Measurements from ENCODE around the gene TAF10.

TAF10 gene

DNA sequence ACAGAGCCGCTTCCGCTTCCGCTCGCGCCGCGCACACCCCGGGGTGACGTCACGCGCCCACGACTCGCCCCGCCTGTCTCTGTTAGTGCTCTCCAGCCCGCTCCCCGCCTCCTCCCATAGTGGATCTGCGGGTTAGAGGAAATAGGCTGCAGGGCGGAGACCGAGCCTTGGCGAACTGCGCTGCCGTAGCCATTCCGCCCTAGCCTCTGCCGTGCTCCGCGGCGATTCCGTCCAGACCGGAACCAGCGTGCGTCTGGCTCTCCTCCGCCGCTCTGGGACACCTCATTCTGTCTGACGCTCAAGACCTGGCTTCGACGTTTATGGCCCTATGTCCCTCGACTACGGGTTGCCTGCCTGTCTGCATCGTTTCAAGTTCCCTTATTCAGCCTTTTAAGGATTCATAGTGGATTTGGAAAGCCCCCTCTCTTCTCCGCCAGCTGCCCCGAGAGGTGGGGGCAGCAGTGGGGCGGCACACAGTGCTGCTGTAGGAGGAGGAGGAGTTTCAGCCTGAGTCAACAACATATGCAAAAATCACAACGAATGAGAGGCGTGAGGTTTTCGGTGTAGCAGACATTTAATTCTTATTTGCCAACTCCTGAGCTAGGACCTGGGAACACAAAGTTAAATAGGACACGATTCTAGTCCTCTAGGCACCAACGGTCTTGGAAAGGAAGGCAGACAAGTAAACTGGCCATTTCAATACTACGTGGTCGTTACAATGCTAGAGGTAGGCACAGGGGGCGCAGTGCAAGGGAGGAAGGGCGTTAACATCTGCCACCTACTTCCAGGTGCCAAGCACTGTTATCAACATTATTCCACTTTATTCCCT is at the start of gene TAF10:
TSS of gene TAF10 (minus strand) at position 4 of the 829 bp plus-strand sequence. CDS start 27 bp downstream, outside the sequence.
- DNase-seq = peak; percentile 96

DNA sequence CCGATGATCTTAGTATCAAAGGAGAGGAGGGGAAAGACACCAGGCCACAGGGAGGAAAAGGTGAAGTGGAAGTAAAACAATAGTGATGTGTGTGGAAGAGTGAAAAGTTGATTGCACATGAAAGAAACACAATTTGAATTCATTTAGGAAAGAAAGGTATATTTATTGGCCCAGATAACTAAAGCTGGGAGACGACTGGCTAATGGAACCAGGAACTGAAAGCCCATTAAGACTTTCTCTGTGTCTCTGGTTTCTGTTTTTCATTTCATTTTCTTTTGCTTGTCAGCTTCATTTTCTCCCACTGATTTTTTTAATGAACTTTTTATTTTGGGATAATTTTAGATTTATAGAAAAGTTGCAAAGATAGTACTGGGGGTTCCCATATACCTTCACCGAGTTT is 48.7 kb upstream of the TAF10 start:
- no peak for DNase-seq

DNA sequence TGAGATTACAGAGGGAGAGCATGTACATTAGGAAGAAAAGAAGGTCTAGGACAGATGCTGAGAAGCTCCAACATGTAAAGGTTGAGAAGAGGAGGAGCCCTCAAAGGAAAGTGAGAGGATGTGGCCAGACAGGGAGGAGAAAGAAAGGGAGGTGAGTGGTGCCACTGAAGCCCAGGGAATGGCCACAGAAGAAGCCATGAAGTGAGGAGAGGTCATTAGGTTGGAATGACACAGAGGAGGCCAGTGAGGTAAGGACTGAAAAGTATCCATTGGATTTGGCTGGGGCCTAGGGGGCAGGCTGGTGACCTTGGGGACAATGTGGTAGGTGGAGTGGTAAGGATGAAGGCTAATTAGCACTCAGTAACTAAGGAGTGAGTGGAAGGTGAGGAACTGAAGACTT is 46.6 kb upstream of the TAF10 start:
- no peak for DNase-seq

DNA sequence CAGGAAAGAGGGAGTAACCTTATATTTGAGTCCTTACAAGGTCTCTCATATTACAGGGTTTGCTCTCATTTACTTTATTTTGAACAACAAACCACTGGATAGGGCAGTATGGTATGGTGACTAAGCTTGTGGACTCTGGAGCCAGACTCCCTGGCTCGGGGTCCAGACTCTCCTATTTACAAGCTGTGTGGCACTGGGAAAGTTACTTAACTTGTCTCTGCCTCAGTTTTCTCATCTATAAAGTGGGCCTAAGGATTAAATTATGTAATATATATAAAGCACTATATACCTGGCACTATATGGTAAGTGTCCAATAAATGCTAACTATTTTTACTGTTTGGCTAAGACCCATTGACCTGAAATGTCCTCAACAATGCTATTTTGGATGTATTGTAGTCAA is 45.3 kb upstream of the TAF10 start:
- DNase-seq = no peak

DNA sequence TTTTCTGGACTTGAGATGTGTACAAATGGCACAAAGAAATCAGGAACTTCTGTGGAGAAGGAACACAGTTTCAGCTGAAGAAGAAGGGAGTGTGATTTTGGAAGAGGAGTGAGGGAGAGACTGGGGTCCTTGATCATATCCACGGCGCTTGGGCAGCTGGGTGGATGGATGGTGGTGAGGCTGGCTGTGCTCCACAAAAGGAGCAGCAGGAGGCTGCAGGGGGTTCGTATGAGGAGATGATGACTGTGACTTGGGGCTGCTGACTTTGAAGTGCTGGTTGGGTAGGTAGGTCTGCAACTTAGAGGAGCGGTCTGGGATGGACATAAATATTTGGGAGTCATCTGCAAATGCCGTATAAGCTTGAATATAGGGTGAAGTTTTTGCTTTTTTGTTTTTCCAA is 44.9 kb upstream of the TAF10 start:
- no peak for DNase-seq

DNA sequence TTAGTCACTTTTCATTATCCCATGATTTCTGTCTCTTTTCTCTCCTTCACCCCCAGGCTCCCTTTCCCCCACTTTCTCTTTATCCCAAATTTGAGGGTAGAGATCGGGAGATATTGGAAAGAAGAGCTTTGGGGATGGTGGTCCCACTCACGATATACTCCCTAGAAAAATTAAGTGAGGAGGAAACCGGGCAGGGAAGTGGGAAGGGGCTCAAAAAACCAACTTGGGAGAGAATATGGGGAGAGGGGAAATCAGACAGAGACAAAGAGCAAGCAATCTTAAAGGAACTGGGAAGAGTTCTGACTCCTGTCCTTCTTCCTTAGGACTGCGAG is 44.5 kb upstream of the TAF10 start:
- DNase-seq = no peak

DNA sequence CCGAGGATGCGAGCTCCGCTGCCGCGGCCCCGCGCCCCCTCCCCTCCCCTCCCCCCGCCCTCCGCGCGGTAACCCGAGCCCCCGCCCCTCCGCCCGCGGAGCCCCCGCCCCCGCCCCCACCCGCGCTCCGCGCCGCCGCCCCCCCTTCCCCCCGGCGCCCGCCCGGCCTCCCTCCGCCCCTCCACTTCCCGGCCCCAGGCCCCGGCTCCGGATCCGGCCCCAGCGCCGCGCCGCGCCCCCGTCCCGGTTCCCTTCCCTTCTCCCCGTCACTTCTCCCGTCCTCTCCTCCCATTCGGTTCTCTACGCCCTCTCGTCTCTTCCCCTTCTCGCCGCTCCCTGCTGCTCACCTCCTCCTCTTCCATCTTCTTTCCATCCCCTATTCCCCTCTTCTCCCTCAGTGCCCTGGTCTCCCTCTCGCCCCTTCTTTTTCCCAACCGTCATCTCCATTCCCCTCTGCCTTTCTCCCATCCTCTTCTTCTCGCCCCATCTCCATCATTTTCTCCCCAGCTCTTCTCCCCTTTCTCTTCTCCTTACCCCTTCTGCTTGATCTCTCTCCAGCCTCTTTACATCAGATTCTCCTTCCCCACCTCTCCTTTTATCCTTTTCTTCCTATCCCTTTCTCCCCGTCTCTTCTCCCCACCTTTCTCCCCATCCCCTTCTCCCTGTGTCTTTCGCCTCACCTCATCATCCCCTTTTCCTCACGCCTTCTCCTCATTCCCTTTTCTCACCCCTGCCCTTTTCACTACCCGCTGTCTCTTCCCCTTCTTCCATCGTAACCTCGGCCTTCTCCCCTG is 44.0 kb upstream of the TAF10 start, which contains the start of gene DCHS1:
TSS of gene DCHS1 (minus strand) at position 20 of the 794 bp plus-strand sequence. CDS start 14,196 bp downstream, outside the sequence.
- no peak for DNase-seq

DNA sequence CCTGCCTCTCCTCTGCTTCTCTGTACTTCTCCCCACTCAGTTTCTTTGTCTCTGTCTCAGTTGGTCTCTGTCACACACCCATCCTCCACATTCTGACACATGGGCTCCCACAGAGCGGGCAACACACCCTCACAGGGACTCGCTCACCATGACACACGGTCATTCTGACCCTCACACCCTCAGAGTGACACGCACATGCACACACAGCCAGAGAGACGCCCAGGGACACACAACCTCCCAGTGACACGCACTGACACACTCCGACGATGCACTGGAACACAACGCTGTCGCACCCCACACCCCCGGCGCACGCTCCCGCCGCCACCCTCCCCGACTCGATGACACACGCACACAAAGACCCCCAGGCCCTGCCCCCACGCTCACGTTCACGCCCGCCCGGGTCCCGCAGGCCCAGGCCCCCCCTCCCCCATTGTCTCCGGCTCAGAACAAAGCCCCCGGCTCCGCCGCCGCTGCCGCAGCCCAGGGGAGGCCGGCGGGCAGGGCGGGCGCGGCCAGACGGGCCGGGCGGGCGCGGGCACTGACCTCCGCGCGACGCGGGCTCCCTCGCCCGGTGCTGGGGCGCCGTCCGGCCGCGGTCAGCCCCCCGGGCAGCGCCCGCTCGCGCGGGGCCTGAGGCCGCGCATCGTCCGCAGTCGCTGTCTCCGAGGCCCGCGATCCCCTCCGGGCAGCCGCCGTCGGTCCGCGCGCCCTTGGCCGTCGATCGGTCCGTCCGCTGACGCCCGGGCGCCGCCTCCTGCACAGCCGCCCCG is 43.2 kb upstream of the TAF10 start:
- peak; percentile 24 for DNase-seq

DNA sequence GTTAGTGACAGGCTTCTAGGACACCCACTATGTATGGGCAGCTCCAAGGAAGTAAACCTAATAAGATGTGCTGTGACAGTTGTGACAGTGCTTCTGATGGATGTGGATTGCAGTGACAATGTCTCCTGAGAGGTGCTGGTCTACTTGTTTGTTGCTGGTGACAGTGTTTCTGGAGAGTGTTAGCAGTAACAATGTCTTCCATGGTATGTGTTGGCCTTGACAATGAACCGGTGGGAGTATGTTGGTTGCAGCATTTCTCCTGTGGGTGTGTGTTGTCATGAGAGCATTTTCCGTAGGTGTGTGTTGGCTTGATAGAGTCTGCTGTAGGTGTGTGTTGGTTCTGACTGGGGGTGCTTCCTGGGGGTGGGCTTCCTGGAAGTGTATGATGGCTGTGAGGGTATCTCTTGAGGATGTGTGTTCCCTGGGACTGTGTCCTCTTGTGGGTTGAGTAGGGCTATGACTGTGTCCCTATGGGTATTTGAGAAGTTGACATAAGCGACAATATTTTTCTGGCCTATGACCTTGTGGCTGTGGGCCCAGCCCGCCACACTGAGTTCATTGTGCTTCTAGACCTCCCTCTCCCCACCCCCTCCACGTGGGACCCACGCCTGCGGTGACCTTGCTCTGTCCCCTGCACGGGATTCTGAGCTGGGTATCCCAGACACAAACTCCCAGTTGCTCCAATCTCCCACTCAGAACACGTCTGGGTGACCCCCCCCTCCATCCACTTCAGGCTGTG is 42.4 kb upstream of the TAF10 start:
- no peak for DNase-seq

DNA sequence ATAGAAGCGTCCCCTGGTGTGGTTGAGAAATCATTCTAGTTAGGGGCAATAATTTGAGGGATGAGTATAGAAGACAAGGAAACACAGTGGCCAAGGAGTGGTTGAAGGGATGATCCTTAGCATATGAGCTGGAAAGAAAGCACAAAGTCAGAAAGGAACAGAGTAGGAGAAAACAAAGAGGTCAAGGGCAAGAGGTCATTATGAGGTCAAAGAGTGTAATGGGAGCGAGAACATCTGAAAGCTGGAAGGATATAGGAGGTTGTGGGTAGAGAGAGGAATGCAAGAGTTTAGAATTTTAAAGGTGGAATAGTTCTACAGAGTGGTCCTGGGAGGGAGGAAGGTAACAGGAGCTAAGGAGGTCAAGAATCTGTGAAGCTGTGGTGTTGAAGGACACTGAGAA is 41.6 kb upstream of the TAF10 start:
- no peak for DNase-seq

DNA sequence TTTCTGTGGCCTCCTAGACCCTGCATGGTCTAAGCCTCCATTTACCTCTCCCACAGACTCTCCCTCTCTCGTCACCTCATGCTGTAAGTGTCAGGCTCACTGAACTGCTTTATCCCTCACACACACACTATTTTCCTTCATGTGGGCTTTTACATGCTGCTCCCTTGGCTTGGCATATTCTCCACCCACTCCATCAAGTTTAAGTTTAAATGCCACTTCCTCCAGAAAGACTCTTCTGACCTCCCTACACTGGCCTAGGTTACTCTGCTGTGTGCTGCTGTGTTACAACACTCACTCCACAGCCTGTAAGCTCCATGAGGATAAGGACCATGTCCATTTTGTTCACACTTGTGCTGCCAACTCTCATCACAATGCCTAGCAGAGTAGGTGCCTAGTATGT is 41.1 kb upstream of the TAF10 start:
- no peak for DNase-seq

DNA sequence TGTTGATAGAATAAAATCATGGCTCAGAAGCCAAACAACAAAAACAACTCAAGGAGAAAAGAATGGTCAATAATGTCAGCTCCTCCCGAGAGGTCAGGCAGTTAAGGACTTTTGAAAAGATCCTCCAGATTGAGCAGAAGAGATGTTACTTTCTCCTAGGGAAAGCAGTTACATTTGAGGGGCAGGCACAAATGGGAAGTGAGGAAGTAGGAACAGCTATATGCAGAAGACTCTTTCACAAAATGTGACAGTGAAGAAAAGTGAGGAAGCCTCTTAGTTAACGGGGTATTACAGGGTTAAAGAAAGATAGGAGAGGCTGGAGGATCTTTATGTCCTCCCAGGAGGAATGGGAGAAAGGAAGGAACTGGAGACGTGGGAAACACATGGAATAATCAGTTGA is 40.2 kb upstream of the TAF10 start:
- no peak for DNase-seq

DNA sequence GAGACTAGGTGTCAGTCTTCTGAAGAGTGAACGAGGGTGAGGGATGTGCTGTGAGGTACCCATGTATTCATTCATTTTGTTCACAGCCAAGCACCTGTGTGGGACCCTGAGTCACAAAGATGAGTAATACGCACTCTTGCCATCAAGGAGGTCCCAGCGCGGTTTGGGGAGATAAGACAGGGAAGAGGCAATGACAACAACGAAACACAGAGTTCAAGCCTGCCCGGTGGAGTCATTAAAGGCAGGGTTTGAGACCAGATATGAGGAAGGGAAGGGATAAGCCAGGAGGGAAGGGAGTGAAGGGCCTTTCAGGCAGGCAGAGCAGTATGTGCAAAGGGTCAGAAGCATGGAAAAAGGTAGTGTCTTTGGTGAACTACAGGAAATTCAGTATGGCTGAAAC is 39.0 kb upstream of the TAF10 start:
- DNase-seq = no peak

DNA sequence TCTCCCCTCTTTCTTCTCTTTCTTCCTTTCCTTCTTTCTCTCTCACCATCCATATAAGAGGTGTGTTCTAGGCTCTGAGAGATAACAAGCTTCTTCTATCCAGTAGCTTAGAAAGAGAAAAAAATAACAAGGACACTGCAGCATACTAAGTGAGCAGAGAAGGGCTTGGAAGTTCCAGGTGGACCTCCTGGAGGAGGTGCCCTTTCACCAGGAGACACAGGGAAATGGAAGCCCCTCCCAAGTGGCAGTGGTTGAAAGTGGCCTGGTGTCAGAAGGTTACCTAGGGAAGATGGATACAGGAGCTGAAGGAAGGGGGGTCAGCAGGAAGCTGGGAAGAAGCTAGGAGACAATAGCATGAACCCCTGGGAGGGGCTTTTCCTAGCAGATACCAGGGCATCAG is 38.1 kb upstream of the TAF10 start:
- no peak for DNase-seq

DNA sequence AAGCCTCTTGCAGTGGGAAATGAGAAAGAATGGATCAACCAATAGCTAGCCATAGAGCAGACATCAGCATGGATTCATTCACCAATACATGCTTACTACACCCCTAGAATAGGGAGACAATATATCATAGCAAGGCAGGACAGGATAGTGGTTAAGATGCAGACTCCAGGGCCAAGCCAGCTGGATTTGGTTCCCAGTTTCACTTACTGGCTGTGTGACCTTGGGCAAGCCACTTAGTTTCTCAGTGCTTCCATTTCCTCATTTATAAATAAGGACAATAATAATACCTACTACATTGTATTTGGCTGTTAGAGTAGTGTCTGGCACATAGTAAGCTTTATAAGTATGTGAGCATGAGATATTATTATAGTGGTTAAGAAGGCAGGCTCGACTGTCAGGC is 36.5 kb upstream of the TAF10 start:
- DNase-seq = no peak

DNA sequence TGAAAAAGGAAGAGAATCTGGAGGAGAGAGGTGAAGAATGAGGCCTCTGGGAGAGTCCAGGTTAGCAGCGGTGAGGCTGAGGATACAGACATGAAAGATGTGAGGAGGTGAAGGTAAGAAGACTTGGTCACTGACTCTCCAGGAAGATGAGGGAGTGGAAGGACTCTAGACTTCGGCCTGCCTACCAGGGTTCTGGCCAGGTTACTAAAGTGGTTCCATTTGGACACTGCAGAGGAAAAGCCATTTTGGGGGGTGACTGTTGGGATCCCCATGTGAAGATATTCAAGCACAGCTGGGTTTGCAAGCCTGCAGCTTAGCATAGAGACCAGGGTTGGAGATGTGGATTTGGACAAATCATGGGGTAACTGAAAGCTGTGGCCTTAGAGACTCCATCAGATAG is 35.8 kb upstream of the TAF10 start:
- DNase-seq = no peak

DNA sequence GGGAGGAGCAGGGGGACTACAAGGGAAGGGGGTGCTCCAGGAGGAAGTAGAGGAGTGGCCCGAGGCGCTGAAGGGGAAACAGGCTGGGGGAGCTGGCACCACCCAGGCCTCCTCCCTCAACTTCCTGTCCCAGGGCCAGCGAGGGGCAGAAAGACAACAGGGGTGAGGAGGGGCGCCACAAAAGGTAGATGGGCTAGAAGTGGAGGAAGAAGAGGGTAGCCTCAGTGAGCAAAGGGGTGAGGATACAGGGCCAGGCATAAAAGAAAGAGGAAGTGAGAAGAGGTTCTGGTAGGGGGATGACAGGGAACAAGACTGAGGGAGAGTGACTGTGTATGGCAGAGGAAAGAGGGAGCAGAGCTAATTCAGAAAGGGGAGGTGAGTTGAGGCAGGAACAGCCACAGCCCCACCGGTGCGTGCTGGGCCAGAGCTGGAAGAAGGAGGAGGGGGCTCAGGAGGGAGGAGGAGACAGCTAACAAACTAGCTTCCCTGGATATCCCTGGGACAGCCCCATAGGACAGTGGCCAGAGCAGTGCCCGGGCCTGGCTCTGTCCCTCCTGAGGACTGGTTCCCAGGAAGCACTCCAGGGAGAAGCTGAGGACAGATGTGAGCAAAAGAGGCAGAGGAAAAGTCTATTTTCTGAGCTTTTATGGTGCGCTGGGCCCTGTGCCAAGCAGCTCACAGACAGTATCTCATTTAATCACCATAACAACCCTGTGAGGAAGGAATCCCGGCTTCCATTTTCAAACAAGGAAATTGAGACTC is 35.1 kb upstream of the TAF10 start:
- DNase-seq = peak; percentile 35

DNA sequence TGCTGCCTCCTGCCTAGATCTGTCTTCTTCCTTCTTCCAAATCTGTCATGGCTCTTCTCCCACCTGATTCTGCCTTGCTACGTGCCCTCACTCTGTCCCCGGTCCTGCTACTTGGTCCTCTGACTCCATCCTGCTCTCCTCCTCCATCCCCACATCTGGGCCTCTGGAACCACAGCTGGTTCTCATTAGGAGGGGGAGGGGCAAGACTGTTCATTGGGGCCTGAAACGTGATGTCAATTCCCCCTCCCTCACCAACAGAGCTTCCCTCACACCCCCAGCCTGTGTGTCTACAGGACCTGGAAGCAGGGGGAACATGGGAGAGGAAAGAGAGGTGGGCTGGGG is 34.5 kb upstream of the TAF10 start:
- DNase-seq = no peak

DNA sequence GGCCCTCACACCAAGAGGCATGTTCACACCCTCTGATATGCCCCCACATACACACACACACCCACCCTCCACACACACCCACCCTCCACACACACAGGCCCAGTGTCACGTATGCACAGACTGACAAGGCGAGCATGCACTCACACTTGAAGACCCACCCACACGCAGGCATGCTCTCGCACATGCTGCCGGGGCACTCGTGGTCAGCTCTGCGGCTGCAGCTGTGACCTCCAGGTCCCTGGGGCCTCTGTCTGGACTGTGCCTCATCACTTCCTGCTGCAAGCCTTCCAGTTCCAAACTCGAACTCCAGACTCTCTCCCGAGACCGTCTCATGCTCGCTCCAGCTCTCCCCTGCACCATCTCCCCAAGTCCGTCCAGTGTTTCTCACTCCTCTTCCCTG is 34.1 kb upstream of the TAF10 start:
- DNase-seq = no peak

DNA sequence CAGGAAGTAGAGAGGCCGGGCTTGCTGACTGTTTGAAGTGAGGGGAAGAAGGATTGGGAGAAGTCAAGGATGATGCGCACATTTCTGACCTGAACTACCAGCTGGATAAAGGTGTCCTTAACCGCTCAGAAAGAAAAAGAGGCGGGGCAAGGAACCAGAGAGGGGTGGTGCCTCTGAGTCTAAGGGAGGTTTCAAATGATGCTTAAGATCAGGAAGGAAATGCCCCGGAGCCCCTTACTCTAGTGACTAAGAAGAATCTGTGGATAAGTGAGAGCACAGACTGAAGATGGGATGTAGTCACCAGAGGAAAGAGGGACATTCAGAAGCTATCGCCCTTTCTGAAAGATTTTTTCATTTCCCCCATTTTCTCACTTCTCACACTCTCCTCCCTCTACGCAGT is 30.9 kb upstream of the TAF10 start:
- DNase-seq = no peak

DNA sequence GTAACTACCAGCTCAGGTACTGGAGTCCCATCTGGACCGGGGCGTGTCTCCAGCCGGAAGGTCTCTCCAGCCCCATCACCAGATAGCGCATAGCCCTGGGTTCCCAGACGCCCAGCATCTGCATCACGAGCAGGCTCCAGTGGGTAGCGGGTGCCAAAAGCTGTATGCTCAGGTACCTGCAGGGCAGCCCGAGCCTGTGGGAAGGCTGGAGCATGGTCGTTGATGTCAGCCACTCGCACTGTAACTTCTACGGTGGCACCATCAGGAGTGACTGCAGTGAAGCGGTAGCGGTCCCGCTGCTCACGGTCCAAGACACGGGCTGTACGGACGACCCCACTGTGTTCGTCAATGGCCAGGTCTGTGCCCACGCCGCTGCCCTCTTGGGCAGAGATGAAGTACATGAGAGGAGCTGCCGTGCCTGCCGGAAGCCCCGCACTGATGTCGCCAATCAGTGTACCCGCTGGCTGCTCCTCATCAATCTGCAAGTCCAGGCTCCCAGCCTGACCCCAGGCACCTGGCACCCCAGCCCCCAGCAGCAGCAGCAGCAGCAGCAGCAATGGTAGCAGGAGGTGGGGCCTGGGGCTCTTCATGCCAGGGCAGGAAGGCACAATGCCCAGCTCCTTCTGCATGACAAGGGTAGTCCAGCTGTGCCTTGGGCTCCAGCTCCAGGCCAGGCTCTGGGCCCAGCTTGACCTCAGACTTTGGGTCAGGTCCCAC is 29.1 kb upstream of the TAF10 start:
- no peak for DNase-seq
